HG03064 (cell line): ENCODE measurements around the gene PLEKHG4.

ENCODE experiments used
- ATAC-seq: cut with Tn5 transposase; IDR thresholded peaks from one replicate; pipeline ENCODE4 v1.9.1; 2021; ENCODE audit warnings: low read depth; ENCODE audit not compliant: unreplicated experiment

PLEKHG4 gene, protein sequence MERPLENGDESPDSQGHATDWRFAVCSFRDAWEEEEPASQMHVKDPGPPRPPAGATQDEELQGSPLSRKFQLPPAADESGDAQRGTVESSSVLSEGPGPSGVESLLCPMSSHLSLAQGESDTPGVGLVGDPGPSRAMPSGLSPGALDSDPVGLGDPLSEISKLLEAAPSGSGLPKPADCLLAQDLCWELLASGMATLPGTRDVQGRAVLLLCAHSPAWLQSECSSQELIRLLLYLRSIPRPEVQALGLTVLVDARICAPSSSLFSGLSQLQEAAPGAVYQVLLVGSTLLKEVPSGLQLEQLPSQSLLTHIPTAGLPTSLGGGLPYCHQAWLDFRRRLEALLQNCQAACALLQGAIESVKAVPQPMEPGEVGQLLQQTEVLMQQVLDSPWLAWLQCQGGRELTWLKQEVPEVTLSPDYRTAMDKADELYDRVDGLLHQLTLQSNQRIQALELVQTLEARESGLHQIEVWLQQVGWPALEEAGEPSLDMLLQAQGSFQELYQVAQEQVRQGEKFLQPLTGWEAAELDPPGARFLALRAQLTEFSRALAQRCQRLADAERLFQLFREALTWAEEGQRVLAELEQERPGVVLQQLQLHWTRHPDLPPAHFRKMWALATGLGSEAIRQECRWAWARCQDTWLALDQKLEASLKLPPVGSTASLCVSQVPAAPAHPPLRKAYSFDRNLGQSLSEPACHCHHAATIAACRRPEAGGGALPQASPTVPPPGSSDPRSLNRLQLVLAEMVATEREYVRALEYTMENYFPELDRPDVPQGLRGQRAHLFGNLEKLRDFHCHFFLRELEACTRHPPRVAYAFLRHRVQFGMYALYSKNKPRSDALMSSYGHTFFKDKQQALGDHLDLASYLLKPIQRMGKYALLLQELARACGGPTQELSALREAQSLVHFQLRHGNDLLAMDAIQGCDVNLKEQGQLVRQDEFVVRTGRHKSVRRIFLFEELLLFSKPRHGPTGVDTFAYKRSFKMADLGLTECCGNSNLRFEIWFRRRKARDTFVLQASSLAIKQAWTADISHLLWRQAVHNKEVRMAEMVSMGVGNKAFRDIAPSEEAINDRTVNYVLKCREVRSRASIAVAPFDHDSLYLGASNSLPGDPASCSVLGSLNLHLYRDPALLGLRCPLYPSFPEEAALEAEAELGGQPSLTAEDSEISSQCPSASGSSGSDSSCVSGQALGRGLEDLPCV

DNA sequence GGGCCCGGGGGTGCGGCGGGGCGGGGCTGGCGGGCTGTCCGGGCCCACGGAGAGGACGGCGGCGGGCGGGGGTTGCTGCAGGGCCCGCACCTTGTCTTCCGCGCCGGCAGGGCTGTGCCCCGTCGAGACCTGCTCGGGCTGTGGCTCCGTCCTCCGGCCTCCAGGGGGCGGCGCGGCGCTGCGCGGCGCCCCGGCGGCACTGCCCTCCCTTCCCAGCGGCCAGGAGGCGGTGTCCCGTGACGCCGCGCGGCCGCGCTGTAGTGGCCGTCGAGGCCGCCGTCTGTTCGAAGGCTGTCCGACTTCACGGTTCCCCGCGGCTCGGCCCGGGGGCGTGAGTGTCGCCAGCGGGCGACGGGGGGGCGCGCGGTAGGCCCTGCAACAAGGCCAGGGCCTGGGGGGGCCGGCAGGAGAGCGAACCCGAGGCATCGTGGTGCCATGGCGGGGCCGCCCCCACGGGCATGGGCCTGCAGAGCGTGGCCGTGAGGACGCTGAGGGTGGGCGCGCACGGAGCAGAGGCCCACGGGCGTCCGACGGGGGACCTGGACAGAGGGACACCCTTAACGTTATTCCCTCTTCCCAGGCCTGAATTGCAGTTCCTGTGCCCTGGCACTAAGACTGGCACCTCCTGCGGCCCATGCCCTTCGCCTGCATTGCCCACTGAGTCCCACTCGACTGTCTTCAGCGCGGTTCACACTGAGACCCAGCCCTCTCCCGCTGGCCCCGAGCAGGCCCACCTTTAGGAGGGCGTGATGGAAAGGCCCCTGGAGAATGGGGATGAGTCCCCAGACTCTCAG is at the start of gene PLEKHG4:
Gene PLEKHG4 (plus strand): TSS at position 237 of the 794 bp plus-strand sequence. CDS start 513 bp downstream, at position 750.
- ATAC-seq: peak; percentile 79

DNA sequence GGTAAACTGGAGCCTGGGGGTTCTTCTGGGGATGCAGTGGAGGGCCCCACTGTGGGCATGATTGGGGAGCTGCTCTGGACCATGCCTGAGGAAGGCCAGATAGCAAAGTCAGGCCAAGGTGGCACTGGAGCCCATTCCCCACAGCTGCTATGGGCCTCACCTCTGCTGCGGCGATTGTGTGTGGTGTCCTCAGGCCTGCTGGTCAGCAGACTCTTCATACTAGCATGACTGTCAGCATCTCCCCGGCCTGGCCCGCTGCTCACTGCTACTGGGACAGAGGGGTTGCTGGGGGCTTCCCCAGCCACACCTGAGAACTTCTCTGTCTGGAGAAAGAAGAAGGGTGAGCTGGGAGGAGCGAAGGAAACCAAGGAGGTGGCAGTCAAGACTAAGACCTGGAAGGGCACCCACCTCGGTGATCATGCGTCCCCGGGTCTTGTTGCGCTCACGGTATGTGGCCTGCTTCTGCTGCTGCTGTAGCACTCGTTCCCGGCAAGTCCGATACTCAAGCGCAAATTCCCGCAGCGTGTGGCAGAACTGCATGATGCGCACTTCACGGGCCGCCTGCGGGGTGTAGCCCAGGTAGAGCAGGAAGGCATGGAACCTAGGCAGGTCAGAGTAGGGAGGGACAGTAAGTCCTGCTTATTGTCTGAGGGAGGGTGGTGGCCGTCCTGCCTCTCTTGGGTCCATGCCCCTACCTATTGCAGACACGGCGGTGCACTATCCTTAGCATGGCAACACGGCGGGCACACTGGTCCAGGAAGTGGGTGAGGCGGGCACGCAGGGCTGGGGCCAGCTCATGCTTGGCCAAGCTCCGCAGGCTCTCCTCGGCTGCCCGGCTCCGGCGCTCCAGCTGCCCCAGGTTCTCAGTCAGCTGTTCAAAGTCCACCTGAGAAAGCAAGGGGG is 49.2 kb upstream of the PLEKHG4 start:
- ATAC-seq: no peak

DNA sequence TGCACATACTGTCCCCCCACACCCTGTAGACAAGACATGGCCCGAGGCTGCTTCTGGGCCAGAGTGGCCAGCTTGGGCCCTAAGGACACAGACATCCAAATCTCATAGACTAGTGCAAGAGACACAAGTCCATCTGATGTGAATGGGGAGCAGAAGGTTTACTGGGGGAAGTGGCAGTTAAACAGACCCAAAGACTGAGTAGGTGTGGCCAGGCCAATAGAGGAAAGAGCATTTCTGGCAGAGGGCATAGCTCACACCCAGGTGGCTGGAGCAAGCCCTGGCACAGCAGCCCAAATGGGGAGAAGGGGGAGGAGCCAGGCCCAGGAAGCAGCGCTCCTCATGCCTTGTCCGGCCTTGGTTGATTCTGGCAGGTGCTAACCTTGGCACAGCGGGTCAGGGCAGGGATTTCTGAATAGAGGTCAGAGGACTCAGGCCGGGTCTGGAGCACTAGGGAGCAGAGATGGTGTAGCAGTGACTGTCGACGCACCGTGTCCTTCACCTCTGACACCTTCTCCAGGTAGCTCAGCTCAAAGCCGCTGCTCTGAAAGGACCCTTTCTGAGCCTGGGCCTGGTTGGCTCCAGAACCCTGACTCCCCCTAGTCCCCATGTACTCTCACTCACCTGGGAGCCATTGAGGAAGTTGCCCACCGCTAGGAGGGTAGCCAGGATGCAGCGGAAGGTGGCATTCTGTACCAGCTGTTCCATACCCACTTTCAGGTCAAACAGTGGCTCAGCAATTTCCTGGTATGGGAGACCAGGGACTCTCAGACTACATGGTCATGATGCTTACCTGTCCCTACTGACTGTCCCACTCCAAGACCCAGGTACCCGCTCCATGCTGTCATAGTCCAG is 48.3 kb upstream of the PLEKHG4 start:
- no peak for ATAC-seq

DNA sequence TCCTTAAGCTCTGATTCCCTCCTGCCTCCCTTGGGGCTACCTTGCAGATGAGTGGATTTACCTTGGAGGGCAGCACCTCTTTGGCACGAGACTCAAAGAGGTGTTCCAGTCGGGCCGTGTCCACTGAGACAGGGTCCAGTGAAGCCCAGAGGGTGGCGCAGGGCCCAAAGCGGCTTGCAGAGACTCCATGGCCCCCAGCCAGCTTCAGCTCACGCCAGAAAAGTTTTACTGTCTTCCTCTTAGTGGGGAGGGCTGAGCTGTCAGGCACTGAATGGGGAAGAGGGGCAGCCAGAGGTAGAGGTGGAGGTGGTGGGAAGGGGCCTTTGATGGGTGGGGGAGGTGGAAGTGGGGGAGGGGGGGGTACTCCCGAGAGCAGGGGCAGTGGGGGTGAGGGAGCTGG is 45.7 kb upstream of the PLEKHG4 start:
- ATAC-seq: no peak

DNA sequence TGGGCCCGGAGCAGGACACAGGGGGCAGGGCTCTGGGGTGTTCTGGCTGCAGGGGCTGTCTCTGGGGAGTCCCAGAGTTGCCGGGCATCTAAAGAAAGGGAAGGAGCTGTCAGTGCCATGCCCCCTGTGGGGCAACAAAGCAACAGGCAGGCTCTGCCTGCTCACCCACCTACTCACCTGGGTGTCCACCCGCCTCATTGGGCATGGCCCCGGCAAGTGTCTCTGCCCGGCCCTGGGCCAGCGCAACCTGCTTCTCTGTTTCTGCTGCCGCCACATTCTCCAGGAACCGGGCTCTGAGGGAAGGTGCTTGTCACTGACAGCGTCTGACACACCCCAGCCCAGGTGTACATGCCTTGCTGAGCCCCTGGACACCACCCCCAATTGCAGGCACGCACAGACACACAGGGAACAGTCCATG is 45.1 kb upstream of the PLEKHG4 start:
- no peak for ATAC-seq

DNA sequence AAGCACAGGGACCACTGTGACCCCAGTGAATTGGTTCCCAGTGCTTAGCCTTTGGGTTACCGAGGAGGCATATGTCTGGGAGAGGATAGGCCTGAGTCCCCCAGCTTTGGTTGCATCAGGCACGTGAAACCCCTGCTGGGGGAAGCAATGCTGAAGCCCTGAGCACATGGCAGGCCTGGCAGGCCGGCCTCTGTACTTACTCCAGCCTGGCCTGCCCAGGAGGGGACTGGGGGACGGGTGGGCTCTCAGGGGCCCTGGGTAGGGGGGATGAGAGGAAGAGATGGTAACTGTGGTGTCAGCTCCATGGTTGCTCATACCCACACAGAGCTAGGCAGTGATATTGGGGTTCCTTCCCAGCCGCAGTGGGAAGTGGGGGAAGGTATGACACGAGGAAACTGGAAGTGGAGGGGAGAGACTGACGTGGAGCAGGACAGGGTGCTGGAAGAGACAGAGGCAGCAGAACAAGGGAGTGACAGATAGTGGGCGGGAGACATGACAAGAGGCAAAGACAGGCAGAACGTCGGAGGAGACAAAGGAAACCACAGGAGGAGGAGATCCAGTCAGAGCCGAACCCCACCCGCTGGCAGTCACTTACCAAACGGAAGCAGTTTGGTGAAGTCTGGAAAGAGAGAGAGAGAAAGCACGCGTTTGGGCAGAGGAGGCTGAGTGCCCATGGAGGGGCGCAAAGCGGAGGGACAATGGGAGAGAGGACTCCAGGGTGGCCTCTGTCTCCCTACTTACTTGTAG is 43.3 kb upstream of the PLEKHG4 start:
- ATAC-seq: no peak

DNA sequence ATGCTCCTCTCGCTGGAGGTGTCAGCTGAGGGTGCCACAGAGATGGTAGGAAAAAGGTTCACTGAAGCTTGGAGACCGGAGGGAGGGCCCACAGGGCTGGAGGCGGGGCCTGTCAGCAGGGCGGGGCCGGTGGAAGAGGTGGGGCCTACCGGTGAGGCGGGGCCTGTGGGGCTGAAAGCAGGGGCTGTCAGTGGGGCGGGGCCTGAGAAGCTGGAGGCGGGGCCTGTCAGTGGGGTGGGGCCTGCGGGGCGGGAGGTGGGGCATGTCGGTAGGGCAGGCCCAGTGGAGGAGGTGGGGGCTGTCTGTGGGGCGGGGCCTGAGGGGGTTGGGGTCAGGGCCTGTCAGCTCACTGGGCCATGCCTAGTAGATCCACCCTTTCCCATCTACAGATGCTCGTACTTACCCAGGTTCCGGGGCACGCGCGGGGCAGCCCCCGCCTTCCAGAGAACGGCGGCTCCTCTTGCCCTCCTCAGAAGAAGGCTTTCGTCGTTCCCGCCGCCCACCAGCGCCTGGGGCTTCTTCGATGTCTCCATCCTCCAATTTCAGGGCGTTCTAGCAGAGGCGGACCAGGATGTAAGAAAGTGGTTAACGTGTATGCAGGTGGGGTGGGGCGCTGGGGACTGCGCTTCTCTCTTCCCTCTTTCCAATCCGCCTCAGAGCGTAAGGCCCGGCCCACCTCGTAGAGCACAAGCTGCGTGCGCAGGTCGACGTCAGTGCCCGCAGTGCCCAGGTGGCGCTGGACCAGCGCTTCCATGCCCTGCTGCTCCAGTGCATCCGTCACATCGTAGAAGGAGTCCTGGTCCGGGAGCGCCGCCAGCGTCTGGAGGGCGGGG is 42.6 kb upstream of the PLEKHG4 start:
- no peak for ATAC-seq

DNA sequence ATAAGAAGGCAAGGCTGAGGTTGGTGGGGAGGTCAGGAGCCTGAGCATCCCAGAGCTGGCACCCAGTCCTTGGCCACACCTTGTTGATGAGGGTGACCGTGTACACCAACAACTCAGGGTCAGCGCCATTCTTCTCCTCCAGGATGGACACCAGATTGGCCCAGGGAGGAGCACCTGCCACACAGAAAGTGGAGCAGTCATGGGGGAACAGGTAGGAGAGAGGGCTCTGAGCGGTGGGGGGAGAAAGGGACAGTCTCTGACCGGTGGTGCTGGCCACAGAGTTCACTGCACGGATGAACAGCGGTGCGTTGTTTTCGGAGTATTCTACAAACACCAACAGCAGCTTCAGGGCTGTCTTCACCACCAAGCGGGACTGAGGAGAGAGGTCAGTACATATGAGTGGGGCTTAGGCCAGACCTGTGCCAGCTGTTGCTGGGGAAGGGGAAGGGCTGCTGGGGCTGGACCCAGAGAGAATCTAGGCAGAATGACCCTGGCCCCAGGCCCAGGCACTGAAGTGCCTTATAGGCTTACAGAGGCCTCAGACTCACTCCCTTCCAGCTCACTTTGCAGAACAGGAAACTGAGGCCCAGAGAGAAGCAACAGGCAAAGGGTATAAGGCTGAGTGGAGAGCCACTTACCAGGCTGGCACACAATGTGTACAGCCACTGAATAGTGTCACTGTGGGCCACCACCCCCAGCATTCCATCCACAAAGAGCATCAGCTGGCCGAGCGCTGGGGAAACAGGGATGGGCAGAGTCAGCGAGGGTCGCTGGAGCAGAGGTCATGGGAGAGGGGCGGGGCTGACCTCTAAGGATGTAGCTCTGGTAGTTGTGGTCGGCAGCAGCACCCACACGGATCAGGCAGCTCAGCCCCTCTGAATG is 41.7 kb upstream of the PLEKHG4 start:
- no peak for ATAC-seq

DNA sequence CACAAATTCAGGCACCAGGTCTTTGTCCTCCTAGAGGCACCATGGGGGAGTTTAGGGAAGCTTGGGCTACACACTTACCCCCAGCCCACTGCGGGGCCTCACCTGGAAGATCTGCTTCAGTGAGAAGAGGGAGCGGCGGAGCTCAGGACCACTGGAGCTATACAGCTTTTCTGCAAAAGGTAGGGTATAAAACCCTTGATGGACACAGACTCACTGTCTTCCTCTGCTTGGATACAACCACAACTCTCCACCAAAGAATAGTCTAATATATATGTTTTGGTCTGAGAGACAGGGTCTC is 41.1 kb upstream of the PLEKHG4 start:
- no peak for ATAC-seq

DNA sequence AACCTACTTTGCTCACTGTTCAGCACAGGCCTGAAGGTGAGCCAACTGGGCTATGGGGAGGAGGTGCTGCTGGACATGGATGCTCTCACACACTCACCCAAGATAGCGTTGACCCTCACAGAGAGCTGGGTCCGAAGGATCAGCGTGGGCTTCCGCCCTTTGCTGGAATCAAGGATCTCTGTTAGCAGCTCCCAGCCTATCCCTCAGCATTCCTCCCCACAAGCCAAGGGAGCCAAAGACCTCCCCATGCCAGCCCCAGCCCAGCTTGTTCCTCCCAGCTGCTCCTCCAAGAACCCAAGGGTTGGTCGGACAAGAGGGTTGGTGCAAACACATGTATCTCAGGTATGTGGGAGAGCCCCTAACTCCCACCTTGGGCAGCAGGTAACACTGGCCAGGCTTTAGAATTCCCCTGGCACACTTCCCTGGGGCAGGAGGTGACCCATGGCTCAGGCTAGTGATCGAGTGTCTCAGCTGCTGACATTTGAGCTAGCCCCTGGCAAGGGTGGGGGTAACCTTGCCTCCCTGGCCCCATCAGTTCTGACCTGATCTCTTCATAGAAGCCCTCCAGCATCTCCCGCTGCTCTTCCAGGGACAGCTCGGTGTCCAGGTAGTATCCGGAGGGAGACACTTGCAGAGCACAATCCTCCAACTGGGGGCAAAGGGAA is 40.4 kb upstream of the PLEKHG4 start:
- no peak for ATAC-seq

DNA sequence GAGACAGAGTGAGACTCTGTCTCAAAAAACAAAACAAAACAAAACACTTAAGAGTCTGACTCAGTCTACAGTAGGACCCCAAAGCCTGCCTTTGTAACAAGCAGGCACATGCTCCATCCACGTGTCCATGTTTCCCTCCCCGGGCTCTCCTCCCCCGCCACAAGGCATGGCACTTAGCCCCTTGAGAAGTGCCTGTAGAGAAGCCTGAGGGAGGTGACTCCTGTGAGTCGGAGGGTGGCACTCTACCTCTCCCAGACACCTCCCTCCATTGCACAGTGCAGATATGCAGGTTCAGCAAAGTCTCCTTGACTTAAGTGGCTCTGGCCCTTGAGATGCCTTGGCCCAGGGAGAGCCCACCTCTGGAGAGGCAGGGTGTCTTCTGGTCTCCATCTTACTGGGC is 38.8 kb upstream of the PLEKHG4 start:
- no peak for ATAC-seq

DNA sequence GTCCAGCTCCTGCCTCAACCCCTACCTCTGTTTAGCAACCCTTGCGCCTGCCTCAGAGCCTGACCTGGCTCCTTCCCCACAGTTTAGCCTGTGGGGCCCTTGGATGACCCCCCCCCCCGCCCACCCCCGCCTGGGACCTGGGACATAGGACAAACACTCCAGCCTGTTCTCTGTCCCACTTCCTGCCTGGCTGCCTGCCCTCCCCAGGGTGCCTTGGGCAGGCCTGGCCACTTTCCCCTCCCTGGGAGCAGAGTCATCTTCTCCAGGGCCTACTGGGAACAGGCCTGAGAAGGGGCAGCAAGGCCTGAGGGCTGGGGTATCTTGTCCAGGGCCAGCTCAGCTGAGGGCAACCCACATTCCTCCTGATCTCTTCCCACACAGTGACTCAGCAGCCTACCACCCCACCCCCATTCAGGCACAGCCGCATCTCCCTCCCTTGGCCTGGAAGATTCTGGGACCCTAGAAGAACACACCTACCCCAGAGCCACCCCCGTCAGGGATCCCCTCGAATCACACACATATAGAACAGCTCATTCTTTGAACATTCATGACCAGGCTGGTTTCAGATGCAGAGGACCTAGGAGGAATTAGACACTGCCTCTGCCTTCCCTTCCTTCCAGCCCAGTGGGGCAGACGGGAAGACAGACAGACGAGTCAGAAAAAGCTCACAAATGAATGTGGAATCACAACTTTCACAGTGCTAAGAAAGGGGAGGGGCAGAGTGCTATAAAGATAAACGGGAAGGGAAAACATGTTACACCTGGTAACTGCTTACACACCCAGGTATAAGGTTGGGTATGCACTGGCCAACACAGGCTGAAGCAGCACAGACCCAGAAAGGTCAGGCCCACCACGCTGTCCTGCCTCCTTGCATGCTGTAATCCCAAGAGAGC is 38.1 kb upstream of the PLEKHG4 start:
- ATAC-seq: no peak

DNA sequence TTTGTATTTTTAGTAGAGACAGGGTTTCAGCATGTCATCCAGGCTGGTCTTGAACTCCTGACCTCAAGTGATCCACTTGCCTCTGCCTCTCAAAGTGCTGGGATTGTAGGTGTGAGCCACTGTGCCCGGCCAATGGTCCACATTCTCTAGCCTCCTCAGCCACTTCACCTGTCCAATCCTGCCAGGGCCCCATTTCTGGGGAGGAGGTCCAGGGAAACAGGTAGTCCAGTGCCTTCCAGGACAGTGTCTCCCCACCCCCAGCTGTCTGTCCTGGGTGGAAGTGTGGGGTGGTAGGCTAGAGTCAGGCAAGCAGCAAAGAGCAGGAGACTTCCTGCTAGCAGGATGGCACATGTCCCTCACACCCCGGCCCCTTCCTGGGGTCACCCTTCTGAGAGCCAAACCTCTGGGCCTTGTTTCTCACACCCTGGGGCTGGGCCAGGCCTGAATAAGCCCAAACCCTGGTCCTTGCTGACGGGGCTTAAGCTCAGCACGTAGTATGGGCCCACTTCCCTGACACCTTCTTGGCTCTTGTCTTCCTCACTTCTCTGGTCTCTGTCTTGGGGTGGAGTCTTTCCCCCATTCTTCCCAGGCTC is 37.1 kb upstream of the PLEKHG4 start:
- ATAC-seq: no peak

DNA sequence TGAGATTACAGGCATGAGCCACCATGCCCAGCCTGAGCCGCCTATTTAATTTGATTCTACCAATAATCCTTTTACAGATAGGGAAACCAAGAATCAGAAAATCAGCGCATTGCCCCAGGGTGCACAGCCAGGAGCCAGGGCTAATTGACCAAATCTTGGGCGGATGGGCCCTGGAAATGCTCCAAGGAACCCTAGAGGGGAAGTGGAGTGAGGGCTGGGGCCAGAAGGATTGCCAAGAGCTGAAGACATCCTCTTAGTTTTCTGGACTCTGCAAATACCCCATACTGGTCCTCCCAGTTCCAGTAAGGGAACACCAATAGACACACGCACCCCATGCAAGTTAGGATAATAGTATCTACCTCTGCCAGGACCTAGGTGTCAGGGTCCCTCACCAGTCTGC is 35.9 kb upstream of the PLEKHG4 start:
- ATAC-seq: no peak
